PFSK-1 (cell line): ENCODE data around the gene PRDM2.

Experiments used
- POLR2AphosphoS5 ChIP-seq: IDR thresholded peaks from 2 replicates; pipeline ENCODE4 v1.6.1; 2012; ENCODE audit warnings: low read depth, mild to moderate bottlenecking, control low read depth, low read length, moderate library complexity
- SIN3A ChIP-seq: IDR thresholded peaks from 2 replicates; pipeline ENCODE4 v1.6.1; 2012; ENCODE audit warnings: mild to moderate bottlenecking, low read length, moderate library complexity, borderline replicate concordance; ENCODE audit not compliant: insufficient read depth
- TAF1 ChIP-seq: IDR thresholded peaks from 2 replicates; pipeline ENCODE4 v1.6.1; 2012; ENCODE audit warnings: low read length, control low read depth, borderline replicate concordance; ENCODE audit not compliant: insufficient read depth
- TF ChIP-seq, protein P1 (sequence below), 2 experiments: IDR thresholded peaks; 2 replicates each; pipeline versions ENCODE4 v1.6.1 to v1.8.0; 2011 to 2012; ENCODE audit warnings: low read depth in 2 of 2, low read length in 2 of 2, control low read depth in 1 of 2, inconsistent platforms in 1 of 2, mild to moderate bottlenecking in 1 of 2, moderate library complexity in 1 of 2; ENCODE audit not compliant: insufficient read depth in 1 of 2

GRCh38 chr1:13778431-13778830, 78.4 kb downstream of the PRDM2 start:
- no peak for TF ChIP-seq TAF1
- no peak for TF ChIP-seq SIN3A
- TF ChIP-seq, protein P1, sequence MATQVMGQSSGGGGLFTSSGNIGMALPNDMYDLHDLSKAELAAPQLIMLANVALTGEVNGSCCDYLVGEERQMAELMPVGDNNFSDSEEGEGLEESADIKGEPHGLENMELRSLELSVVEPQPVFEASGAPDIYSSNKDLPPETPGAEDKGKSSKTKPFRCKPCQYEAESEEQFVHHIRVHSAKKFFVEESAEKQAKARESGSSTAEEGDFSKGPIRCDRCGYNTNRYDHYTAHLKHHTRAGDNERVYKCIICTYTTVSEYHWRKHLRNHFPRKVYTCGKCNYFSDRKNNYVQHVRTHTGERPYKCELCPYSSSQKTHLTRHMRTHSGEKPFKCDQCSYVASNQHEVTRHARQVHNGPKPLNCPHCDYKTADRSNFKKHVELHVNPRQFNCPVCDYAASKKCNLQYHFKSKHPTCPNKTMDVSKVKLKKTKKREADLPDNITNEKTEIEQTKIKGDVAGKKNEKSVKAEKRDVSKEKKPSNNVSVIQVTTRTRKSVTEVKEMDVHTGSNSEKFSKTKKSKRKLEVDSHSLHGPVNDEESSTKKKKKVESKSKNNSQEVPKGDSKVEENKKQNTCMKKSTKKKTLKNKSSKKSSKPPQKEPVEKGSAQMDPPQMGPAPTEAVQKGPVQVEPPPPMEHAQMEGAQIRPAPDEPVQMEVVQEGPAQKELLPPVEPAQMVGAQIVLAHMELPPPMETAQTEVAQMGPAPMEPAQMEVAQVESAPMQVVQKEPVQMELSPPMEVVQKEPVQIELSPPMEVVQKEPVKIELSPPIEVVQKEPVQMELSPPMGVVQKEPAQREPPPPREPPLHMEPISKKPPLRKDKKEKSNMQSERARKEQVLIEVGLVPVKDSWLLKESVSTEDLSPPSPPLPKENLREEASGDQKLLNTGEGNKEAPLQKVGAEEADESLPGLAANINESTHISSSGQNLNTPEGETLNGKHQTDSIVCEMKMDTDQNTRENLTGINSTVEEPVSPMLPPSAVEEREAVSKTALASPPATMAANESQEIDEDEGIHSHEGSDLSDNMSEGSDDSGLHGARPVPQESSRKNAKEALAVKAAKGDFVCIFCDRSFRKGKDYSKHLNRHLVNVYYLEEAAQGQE (IDR thresholded peaks at IDR 0.05; ENCODE audit: insufficient read depth in 1 of 2, low read depth in 2 of 2, low read length in 2 of 2): no peak
- no peak for TF ChIP-seq POLR2AphosphoS5
